HG02973 (cell line): ENCODE results near the gene KLK11.

Experiments used
- ATAC-seq: cut with Tn5 transposase; IDR thresholded peaks from one replicate; pipeline ENCODE4 v1.9.1; 2021; ENCODE audit warnings: moderate library complexity; ENCODE audit not compliant: unreplicated experiment

The KLK11 gene

GRCh38 chr19:51026554-51026831, at the start of gene KLK11:
KLK11 (minus strand) TSS chr19:51026616; CDS start chr19:51025631, 985 bp downstream.
- no peak for ATAC-seq

- no peak for ATAC-seq
Observed at GRCh38 chr19:51075998-51076397, 49.6 kb upstream of the KLK11 start.

GRCh38 chr19:51071095-51071405, 44.6 kb upstream of the KLK11 start:
- ATAC-seq = no peak

GRCh38 chr19:51070334-51071094, 44.1 kb upstream of the KLK11 start:
- no peak for ATAC-seq

- no peak for ATAC-seq
Observed at GRCh38 chr19:51066393-51067186, 40.2 kb upstream of the KLK11 start.

GRCh38 chr19:51065221-51065960, 39.0 kb upstream of the KLK11 start:
- ATAC-seq = no peak

- ATAC-seq = no peak
Observed at GRCh38 chr19:51064534-51065220, 38.3 kb upstream of the KLK11 start, which contains the start of gene KLK13. KLK13 (minus strand) TSS chr19:51065092; CDS start chr19:51065067, 25 bp downstream.

GRCh38 chr19:51063664-51064063, 37.2 kb upstream of the KLK11 start:
- no peak for ATAC-seq

- ATAC-seq = no peak
Observed at GRCh38 chr19:51060973-51061372, 34.6 kb upstream of the KLK11 start.

GRCh38 chr19:51060336-51060735, 33.9 kb upstream of the KLK11 start:
- no peak for ATAC-seq

- no peak for ATAC-seq
Observed at GRCh38 chr19:51059715-51060114, 33.3 kb upstream of the KLK11 start.

- ATAC-seq = no peak
Observed at GRCh38 chr19:51055866-51056265, 29.4 kb upstream of the KLK11 start.

GRCh38 chr19:51047031-51047335, 20.6 kb upstream of the KLK11 start:
- ATAC-seq = no peak

GRCh38 chr19:51044327-51044726, 17.9 kb upstream of the KLK11 start:
- no peak for ATAC-seq

GRCh38 chr19:51043497-51043896, 17.1 kb upstream of the KLK11 start:
- ATAC-seq = no peak

GRCh38 chr19:51040151-51040550, 13.7 kb upstream of the KLK11 start:
- ATAC-seq = no peak

- no peak for ATAC-seq
Observed at GRCh38 chr19:51036519-51036918, 10.1 kb upstream of the KLK11 start.

GRCh38 chr19:51034704-51035103, 8.3 kb upstream of the KLK11 start, which contains the start of gene KLK12:
KLK12 (minus strand) TSS chr19:51035002; CDS start chr19:51034621, 381 bp downstream.
- ATAC-seq = no peak

GRCh38 chr19:51031880-51032225, 5.4 kb upstream of the KLK11 start:
- ATAC-seq = no peak

GRCh38 chr19:51031220-51031879, 4.9 kb upstream of the KLK11 start:
- ATAC-seq = no peak

GRCh38 chr19:51030631-51031030, 4.2 kb upstream of the KLK11 start:
- ATAC-seq = no peak
